Naive thymus-derived CD4-positive, alpha-beta T cell (primary cell): ENCODE data around the gene S100PBP. TPM values are rescaled to one million over a fixed set of nuclear protein-coding genes. Genes with fewer than 3 reads are reported as not detected.

Source experiments
- ATAC-seq: fragments of 150-1000 bp; cut with Tn5 transposase; 2 replicates; pipeline ENCODE4 v1.10.0; 2021; ENCODE audit warnings: mild to moderate bottlenecking, moderate library complexity
- CTCF ChIA-PET: fragments of 350-600 bp; sonication (Branson Sonifier 250); formaldehyde crosslinking; loops from one replicate; lab custom pipeline; 2021; ENCODE audit warnings: antibody characterized with exemption; lab: Charles Lee
- POLR2A ChIA-PET: fragments of 350-600 bp; sonication (Branson Sonifier 250); formaldehyde crosslinking; loops from one replicate; lab custom pipeline; 2021; ENCODE audit warnings: antibody characterized with exemption, inconsistent platforms; lab: Charles Lee
- DNase-seq, 9 donors: peaks; one replicate each; pipeline versions ENCODE4 v3.0.0 to v3.0.0-alpha.2; 2020 to 2022; ENCODE audit warnings: mixed read lengths in 1 of 9
- H3K27ac ChIP-seq: one replicate; pipeline ENCODE4 v1.7.0; 2013; ENCODE audit warnings: mild to moderate bottlenecking, low read depth, low read length, moderate library complexity
- H3K27me3 ChIP-seq, 2 donors: one replicate each; pipeline ENCODE4 v1.7.0; 2013; ENCODE audit warnings: low read length in 2 of 2, mild to moderate bottlenecking in 2 of 2, moderate library complexity in 2 of 2; ENCODE audit not compliant: control insufficient read depth in 2 of 2, insufficient read depth in 2 of 2
- H3K36me3 ChIP-seq, 3 experiments: 1 replicate in 2 of 3; 2 replicates in 1 of 3; pipeline ENCODE4 v1.7.0; 2013; ENCODE audit warnings: low read length in 3 of 3, mild to moderate bottlenecking in 3 of 3, moderate library complexity in 1 of 3; ENCODE audit not compliant: insufficient read depth in 3 of 3, control insufficient read depth in 2 of 3
- H3K4me1 ChIP-seq, 2 donors: one replicate each; pipeline ENCODE4 v1.7.0; 2013; ENCODE audit warnings: low read length in 2 of 2, mild to moderate bottlenecking in 2 of 2, moderate library complexity in 1 of 2; ENCODE audit not compliant: control insufficient read depth in 2 of 2, insufficient read depth in 2 of 2
- H3K4me3 ChIP-seq: 2 replicates; pipeline ENCODE4 v1.7.0; 2013; ENCODE audit warnings: mild to moderate bottlenecking, low read length
- H3K9me3 ChIP-seq, 3 experiments: 1 replicate in 2 of 3; 2 replicates in 1 of 3; pipeline ENCODE4 v1.7.0; 2013; ENCODE audit warnings: low read length in 3 of 3; ENCODE audit not compliant: control insufficient read depth in 2 of 3
- H3K27ac Mint-ChIP-seq, 9 donors: one replicate each; pipeline ENCODE4 v1.8.0; 2020 to 2022; ENCODE audit warnings: mixed read lengths in 9 of 9, mild to moderate bottlenecking in 8 of 9, moderate library complexity in 5 of 9, inconsistent platforms in 2 of 9
- H3K27me3 Mint-ChIP-seq, 5 donors: one replicate each; pipeline ENCODE4 v1.8.0; 2021 to 2022; ENCODE audit warnings: mixed read lengths in 5 of 5, mild to moderate bottlenecking in 1 of 5
- H3K36me3 Mint-ChIP-seq, 5 donors: one replicate each; pipeline ENCODE4 v1.8.0; 2020 to 2022; ENCODE audit warnings: mixed read lengths in 5 of 5, mild to moderate bottlenecking in 3 of 5, inconsistent platforms in 1 of 5
- H3K4me1 Mint-ChIP-seq, 7 donors: one replicate each; pipeline ENCODE4 v1.8.0; 2020 to 2022; ENCODE audit warnings: mixed read lengths in 7 of 7, mild to moderate bottlenecking in 3 of 7, inconsistent platforms in 1 of 7
- H3K4me3 Mint-ChIP-seq, 10 donors: one replicate each; pipeline ENCODE4 v1.8.0; 2020 to 2022; ENCODE audit warnings: mild to moderate bottlenecking in 10 of 10, mixed read lengths in 10 of 10, moderate library complexity in 6 of 10, inconsistent platforms in 2 of 10
- H3K9me3 Mint-ChIP-seq, 11 donors: one replicate each; pipeline ENCODE4 v1.8.0; 2020 to 2022; ENCODE audit warnings: mixed read lengths in 11 of 11, mild to moderate bottlenecking in 4 of 11, inconsistent platforms in 1 of 11, moderate library complexity in 1 of 11
- intact Hi-C, 2 donors: fragments of 100-400 bp; cut with micrococcal nuclease; formaldehyde crosslinking; loops; one replicate each; pipeline ENCODE4 v1.15.1; 2023
- polyA plus RNA-seq, 2 donors: library from polyadenylated mRNA; unstranded; fragments of 300-500 nt; fragmentation: Illumina TruSeq; gene quantifications; one replicate each; pipeline ENCODE4 v1.2.3, GENCODE V29; 2021
- total RNA-seq, 6 experiments: library from RNA in 5 of 6; stranded (reverse) in 5 of 6; gene quantifications; 1 replicate in 5 of 6; 2 replicates in 1 of 6; pipeline ENCODE4 v1.2.3 and lab custom pipeline; 2021 to 2026

Gene S100PBP
- total RNA-seq (10 to 100 TPM; 36.3 to 69.0 (median 60.2) TPM), polyA plus RNA-seq (1 to 10 TPM; 9.3 to 9.6 TPM), total RNA-seq (lab: John Stamatoyannopoulos, UW) (50.9 reads per million, percentile 72 among the genes with 10 or more reads in this experiment)

DNA sequence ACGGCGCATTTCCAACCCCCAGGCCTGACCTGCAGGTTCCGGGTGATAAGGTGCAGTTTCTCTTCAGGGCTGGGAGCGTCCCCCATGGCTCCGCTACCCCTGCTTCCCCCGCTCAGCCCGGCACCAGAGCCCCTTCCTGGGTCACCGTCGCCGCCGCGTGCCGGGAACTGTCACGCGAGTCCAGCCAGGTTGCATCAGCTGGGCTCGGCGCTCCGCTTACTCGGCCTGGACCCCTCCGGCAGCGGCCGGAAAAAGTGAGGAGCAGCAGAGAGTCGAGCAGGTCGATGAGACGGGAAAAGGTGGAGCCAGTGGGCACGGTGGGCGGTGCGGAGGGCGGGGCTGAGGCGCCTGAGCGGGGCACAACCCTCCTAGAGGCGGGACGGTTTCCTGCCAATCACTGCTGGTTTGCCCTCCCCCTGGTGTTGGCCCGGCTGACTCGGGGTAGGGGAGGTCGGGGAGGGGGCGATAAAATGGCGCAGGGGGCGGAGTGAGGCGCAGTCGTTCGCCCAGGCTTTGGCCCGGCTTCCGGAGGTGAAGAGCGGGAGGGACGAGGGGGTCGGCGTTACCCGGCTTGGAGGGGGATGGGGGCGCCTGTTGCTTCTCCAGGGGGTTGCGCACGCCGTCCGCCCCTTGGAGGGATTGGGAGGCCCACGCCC, at the start of gene S100PBP, which contains the start of gene YARS1:
Gene S100PBP, plus strand, starts transcription at position 495 of the 656 bp plus-strand sequence. CDS start 8,447 bp downstream, outside the sequence.
Gene YARS1, minus strand, starts transcription at position 200 of the 656 bp plus-strand sequence. Its CDS starts 114 bp downstream, at position 86.
- peaks cover 35 to 72% (median 59%) of the 10 kb centered on the region in 7 donors for H3K4me1 Mint-ChIP-seq

GRCh38 chr1:32768110-32768850, 49.2 kb upstream of the S100PBP start:
- H3K27me3 Mint-ChIP-seq, result no peaks in the 10 kb centered on the region

More for the DNA sequence above, at the start of gene S100PBP, which contains the start of gene YARS1:
- peaks cover 0 to 9% (median 0%) of the 10 kb centered on the region in 3 experiments for H3K36me3 ChIP-seq
- peak within 1 kb of the TSS; percentile 86 for H3K4me3 ChIP-seq
- H3K27ac ChIP-seq, result peak within 1 kb of the TSS; percentile 85
- H3K9me3 Mint-ChIP-seq, result no peaks in the 10 kb centered on the region
- ATAC-seq, result peak; percentile 99
- DNase-seq, result peak; percentile 98 to 100 (median 99)
- H3K4me1 ChIP-seq, result peaks cover 26 to 36% of the 10 kb centered on the region in 2 donors
- peaks cover 0 to 29% (median 10%) of the 10 kb centered on the region in 5 donors for H3K36me3 Mint-ChIP-seq
- peak within 1 kb of the TSS; percentile 85 to 99 (median 96) for H3K4me3 Mint-ChIP-seq
- H3K27me3 Mint-ChIP-seq, result no peaks in the 10 kb centered on the region
- ChIA-PET CTCF (interaction anchor here (0.6 kb wide), 1 partner anchor 418 kb away, joined by 4 read pairs; no protein-coding TSS in a partner anchor), POLR2A (interaction anchor here (0.9 to 1.4 kb wide), 6 partner anchors 10 to 637 kb away, joined by 3 to 5 read pairs (median 4); partner anchors contain the start of genes AZIN2, RBBP4 and ZBTB8OS)
- intact Hi-C loops, result loop anchor here (1.0 to 5.0 kb wide), 16 partner anchors 16 to 1520 kb away; partner anchors contain the start of genes AK2 (in 2 of the 2), BSDC1 (in 2 of the 2), ZBTB8OS (in 2 of the 2) and AZIN2 (in 1 of the 2)
- peak within 1 kb of the TSS; percentile 82 to 96 (median 92) for H3K27ac Mint-ChIP-seq
- H3K9me3 ChIP-seq, result no peaks in the 10 kb centered on the region
- no peaks in the 10 kb centered on the region for H3K27me3 ChIP-seq

DNA sequence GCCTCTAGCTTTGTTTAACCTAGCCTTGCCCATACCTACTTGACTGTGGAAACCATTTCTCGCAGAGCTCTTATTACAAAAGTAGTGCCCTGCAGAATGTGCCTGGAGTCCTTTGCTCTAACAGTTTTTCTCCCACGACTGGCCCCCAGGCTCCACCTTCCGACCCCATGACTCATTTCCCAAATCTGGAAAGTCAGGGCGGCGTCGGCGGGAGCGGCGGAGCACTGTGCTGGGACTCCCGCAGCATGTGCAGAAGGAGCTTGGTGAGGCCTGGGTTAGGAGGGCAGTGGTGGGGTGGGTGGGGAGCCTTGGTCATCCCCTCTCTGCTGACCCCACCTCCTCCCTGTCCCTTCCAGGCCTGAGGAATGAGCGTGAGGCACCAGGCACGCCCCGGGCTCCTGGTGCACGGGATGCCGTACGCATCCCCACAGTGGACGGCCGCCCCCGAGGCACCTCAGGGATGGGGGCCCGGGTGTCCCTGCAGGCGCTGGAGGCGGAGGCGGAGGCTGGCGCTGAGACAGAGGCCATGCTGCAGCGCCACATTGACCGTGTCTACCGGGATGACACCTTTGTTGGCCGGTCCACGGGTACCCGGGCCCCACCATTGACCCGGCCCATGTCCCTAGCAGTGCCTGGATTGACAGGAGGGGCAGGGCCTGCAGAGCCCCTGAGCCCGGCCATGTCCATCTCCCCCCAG, 47.8 kb upstream of the S100PBP start:
- Mint-ChIP-seq H3K27me3 (no peaks in the 10 kb centered on the region), H3K9me3 (peaks cover 0 to 2% (median 0%) of the 10 kb centered on the region in 11 donors), H3K36me3 (peaks cover 0 to 4% (median 0%) of the 10 kb centered on the region in 5 donors), H3K27ac (no peak overlapping the region), H3K4me3 (no peak overlapping the region), H3K4me1 (peaks cover 0 to 15% (median 10%) of the 10 kb centered on the region in 7 donors)
- ATAC-seq, result no peak
- POLR2A ChIA-PET, result no interaction called here
- CTCF ChIA-PET, result no interaction called here
- no peak for DNase-seq
- no peaks in the 10 kb centered on the region for H3K27me3 ChIP-seq
- H3K4me3 ChIP-seq, result no peak overlapping the region
- no peak overlapping the region for H3K27ac ChIP-seq
- intact Hi-C loops, result no loop called here
- peaks cover 0 to 10% (median 0%) of the 10 kb centered on the region in 3 experiments for H3K36me3 ChIP-seq
- no peaks in the 10 kb centered on the region for H3K9me3 ChIP-seq
- H3K4me1 ChIP-seq, result no peaks in the 10 kb centered on the region

More at GRCh38 chr1:32768110-32768850, 49.2 kb upstream of the S100PBP start:
- CTCF ChIA-PET, result no interaction called here
- peaks cover 0 to 2% (median 0%) of the 10 kb centered on the region in 11 donors for H3K9me3 Mint-ChIP-seq
- Histone ChIP-seq H3K27me3 (no peaks in the 10 kb centered on the region), H3K36me3 (no peaks in the 10 kb centered on the region), H3K9me3 (no peaks in the 10 kb centered on the region), H3K4me1 (no peaks in the 10 kb centered on the region), H3K4me3 (no peak overlapping the region), H3K27ac (no peak overlapping the region)
- intact Hi-C loops, result no loop called here
- POLR2A ChIA-PET, result no interaction called here
- peak overlapping the region in 1 of 9 donors; percentile 36 for H3K27ac Mint-ChIP-seq
- H3K4me1 Mint-ChIP-seq, result peaks cover 0 to 10% (median 5%) of the 10 kb centered on the region in 7 donors
- DNase-seq, result no peak
- H3K4me3 Mint-ChIP-seq, result no peak overlapping the region
- peaks cover 0 to 3% (median 0%) of the 10 kb centered on the region in 5 donors for H3K36me3 Mint-ChIP-seq
- ATAC-seq, result no peak

DNA sequence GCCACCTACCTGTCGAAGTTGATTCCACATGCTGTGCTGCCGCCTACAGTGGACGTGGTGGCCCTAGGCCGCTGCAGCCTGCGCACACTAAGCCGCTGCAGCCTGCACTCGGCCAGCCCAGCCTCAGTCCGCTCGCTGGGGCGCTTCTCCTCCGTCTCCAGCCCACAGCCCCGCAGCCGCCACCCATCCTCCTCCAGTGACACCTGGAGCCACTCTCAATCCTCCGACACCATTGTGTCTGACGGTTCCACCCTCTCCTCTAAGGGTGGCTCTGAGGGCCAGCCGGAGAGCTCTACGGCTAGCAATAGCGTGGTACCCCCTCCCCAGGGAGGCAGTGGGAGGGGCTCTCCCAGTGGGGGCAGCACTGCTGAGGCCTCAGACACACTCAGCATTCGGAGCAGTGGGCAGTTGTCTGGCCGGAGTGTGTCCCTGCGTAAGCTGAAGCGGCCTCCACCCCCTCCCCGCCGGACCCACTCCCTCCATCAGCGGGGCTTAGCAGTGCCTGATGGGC, 47.2 kb upstream of the S100PBP start:
- no peaks in the 10 kb centered on the region for H3K4me1 ChIP-seq
- H3K4me3 Mint-ChIP-seq, result no peak overlapping the region
- H3K36me3 ChIP-seq, result peaks cover 0 to 15% (median under 1%) of the 10 kb centered on the region in 3 experiments
- peaks cover 0 to 4% (median 0%) of the 10 kb centered on the region in 5 donors for H3K36me3 Mint-ChIP-seq
- H3K4me1 Mint-ChIP-seq, result peaks cover 0 to 20% (median 10%) of the 10 kb centered on the region in 7 donors
- H3K9me3 Mint-ChIP-seq, result peaks cover 0 to 1% (median 0%) of the 10 kb centered on the region in 11 donors
- ChIA-PET POLR2A (interaction anchor here (0.6 kb wide), 1 partner anchor 15 kb away, joined by 3 read pairs; no protein-coding TSS in a partner anchor), CTCF (interaction anchor here (1.1 kb wide), 1 partner anchor 250 kb away, joined by 4 read pairs; no protein-coding TSS in a partner anchor)
- ATAC-seq, result no peak
- H3K27me3 ChIP-seq, result no peaks in the 10 kb centered on the region
- no peak for DNase-seq
- H3K27me3 Mint-ChIP-seq, result no peaks in the 10 kb centered on the region
- no peak overlapping the region for H3K4me3 ChIP-seq
- no peak overlapping the region for H3K27ac ChIP-seq
- no peak overlapping the region for H3K27ac Mint-ChIP-seq
- intact Hi-C loops, result no loop called here
- H3K9me3 ChIP-seq, result no peaks in the 10 kb centered on the region

- Mint-ChIP-seq H3K27me3 (no peaks in the 10 kb centered on the region), H3K27ac (no peak overlapping the region), H3K9me3 (no peaks in the 10 kb centered on the region), H3K4me1 (peaks cover 0 to 24% (median 10%) of the 10 kb centered on the region in 7 donors), H3K36me3 (peaks cover 0 to 7% (median 0%) of the 10 kb centered on the region in 5 donors), H3K4me3 (no peak overlapping the region)
- ChIA-PET CTCF (interaction anchor here (1.1 to 2.9 kb wide), 2 partner anchors 55 to 251 kb away, joined by 4 to 14 read pairs; no protein-coding TSS in a partner anchor), POLR2A (interaction anchor here (0.6 kb wide), 1 partner anchor 16 kb away, joined by 3 read pairs; no protein-coding TSS in a partner anchor)
- no peak for DNase-seq
- intact Hi-C loops, result no loop called here
- Histone ChIP-seq H3K36me3 (peaks cover 0 to 22% (median 7%) of the 10 kb centered on the region in 3 experiments), H3K4me3 (no peak overlapping the region), H3K9me3 (no peaks in the 10 kb centered on the region), H3K27ac (no peak overlapping the region), H3K27me3 (no peaks in the 10 kb centered on the region), H3K4me1 (no peaks in the 10 kb centered on the region)
- no peak for ATAC-seq
These were observed 46.5 kb upstream of the S100PBP start for GRCh38 chr1:32770741-32771548.
